Measurements from ENCODE around the gene KDM2B.
A peak's percentile ranks its signal among the peaks of the same experiment; 100 is the strongest.
"Not testable (repeated sequence)": the region's sequence is repeated elsewhere in the genome, so short reads cannot be mapped to it uniquely, and the experiment has no call there.

Gene KDM2B

DNA sequence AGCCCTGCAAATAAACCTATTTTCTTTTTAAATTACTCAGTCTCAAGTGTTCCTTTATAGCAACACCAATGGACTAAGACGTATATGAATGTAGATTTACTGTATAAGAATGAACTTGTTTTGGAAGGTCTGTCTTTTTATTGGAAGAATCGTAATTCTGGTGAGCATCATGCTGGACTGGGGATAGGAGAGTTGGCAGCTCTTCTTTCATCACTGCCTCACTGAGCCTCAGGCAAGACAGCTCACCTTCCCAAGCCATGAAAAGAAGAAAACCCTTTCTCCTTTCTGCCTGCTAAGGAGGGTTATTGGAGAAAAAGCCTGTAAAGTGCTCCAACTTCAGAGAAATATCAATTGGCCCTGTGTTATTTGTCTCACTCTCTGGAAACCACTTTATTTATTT is 190.0 kb downstream of the KDM2B start:
- Histone ChIP-seq H3K18ac (ENCODE audit: low read length) (no peak overlapping the region), H3K9ac (ENCODE audit: low read length) (no peak overlapping the region), H3K4me3 (ENCODE audit: low read length) (no peak overlapping the region), H3K79me2 (ENCODE audit: control insufficient read depth, insufficient read depth, low read length) (no peaks in the 10 kb centered on the region), H3K4me2 (ENCODE audit: low read length) (no peak overlapping the region), H3K79me1 (ENCODE audit: low read length) (no peaks in the 10 kb centered on the region), H3K27ac (ENCODE audit: low read depth, low read length) (no peak overlapping the region), H2BK5ac (ENCODE audit: low read length) (no peak overlapping the region), H4K5ac (ENCODE audit: low read length) (no peak overlapping the region), H2AK5ac (ENCODE audit: low read length) (no peak overlapping the region), H3K56ac (ENCODE audit: low read length) (no peak overlapping the region), H2BK15ac (replicated peaks; ENCODE audit: low read depth) (no peak overlapping the region), H2BK120ac (ENCODE audit: low read depth, low read length) (no peak overlapping the region), H3K36me3 (ENCODE audit: control insufficient read depth, insufficient read depth, low read length) (no peaks in the 10 kb centered on the region), H3K23ac (ENCODE audit: low read length) (no peak overlapping the region), H4K8ac (ENCODE audit: low read depth, low read length) (no peak overlapping the region), H3K4me1 (ENCODE audit: control insufficient read depth, low read depth, low read length) (no peaks in the 10 kb centered on the region), H3K27me3 (ENCODE audit: insufficient read depth, low read length, poor library complexity) (no peaks in the 10 kb centered on the region), H3K4ac (ENCODE audit: low read depth, low read length) (no peak overlapping the region)
- no peak for DNase-seq
- WGBS (ENCODE audit: extremely low coverage, insufficient coverage, low lambda C conversion rate): no CpG with 5 or more reads among the region's 2 CpGs

GRCh38 chr12:121388421-121388981 is 192.3 kb downstream of the KDM2B start:
- H2BK15ac ChIP-seq (replicated peaks; ENCODE audit: low read depth): no peak overlapping the region
- H3K56ac ChIP-seq (ENCODE audit: low read length): no peak overlapping the region
- H3K4me1 ChIP-seq (ENCODE audit: control insufficient read depth, low read depth, low read length): no peaks in the 10 kb centered on the region
- no peak overlapping the region for H2AK5ac ChIP-seq (ENCODE audit: low read length)
- no peak overlapping the region for H3K4me2 ChIP-seq (ENCODE audit: low read length)
- H3K23ac ChIP-seq (ENCODE audit: low read length): no peak overlapping the region
- no peaks in the 10 kb centered on the region for H3K27me3 ChIP-seq (ENCODE audit: insufficient read depth, low read length, poor library complexity)
- H3K79me2 ChIP-seq (ENCODE audit: control insufficient read depth, insufficient read depth, low read length): no peaks in the 10 kb centered on the region
- no peaks in the 10 kb centered on the region for H3K36me3 ChIP-seq (ENCODE audit: control insufficient read depth, insufficient read depth, low read length)
- no peak overlapping the region for H3K18ac ChIP-seq (ENCODE audit: low read length)
- no peak overlapping the region for H2BK120ac ChIP-seq (ENCODE audit: low read depth, low read length)
- no peaks in the 10 kb centered on the region for H3K79me1 ChIP-seq (ENCODE audit: low read length)
- no peak overlapping the region for H4K8ac ChIP-seq (ENCODE audit: low read depth, low read length)
- H3K4me3 ChIP-seq (ENCODE audit: low read length): no peak overlapping the region
- H4K5ac ChIP-seq (ENCODE audit: low read length): no peak overlapping the region
- no peak overlapping the region for H2BK5ac ChIP-seq (ENCODE audit: low read length)
- H3K4ac ChIP-seq (ENCODE audit: low read depth, low read length): no peak overlapping the region
- no CpG with 5 or more reads among the region's 5 CpGs for WGBS (ENCODE audit: extremely low coverage, insufficient coverage, low lambda C conversion rate)
- peak; percentile 20 for DNase-seq
- no peak overlapping the region for H3K27ac ChIP-seq (ENCODE audit: low read depth, low read length)
- no peak overlapping the region for H3K9ac ChIP-seq (ENCODE audit: low read length)

DNA sequence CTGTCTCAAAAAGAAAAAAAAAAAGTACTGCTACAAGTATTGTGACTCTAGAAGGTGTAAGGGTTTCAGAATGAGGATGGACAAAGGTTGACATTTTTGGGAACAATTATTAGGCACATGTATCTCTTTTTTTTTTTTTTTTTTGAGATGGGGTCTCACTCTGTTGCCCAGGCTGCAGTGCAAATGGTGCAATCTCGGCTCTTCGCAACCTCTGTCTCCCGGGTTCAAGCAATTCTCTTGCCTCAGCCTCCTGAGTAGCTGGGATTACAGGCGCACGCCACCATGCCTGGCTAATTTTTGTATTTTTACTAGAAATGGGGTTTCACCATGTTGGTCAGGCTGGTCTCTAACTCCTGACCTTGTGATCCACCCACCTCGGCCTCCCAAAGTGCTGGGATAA is 195.9 kb downstream of the KDM2B start:
- H3K4me2 ChIP-seq (ENCODE audit: low read length); H3K9ac ChIP-seq (ENCODE audit: low read length); H2BK120ac ChIP-seq (ENCODE audit: low read depth, low read length); H3K18ac ChIP-seq (ENCODE audit: low read length); H3K36me3 ChIP-seq (ENCODE audit: control insufficient read depth, insufficient read depth, low read length); H3K4ac ChIP-seq (ENCODE audit: low read depth, low read length); H3K4me1 ChIP-seq (ENCODE audit: control insufficient read depth, low read depth, low read length); H3K23ac ChIP-seq (ENCODE audit: low read length); H3K79me2 ChIP-seq (ENCODE audit: control insufficient read depth, insufficient read depth, low read length); H3K27me3 ChIP-seq (ENCODE audit: insufficient read depth, low read length, poor library complexity); H3K56ac ChIP-seq (ENCODE audit: low read length); H2BK5ac ChIP-seq (ENCODE audit: low read length); H3K4me3 ChIP-seq (ENCODE audit: low read length); H2BK15ac ChIP-seq (replicated peaks; ENCODE audit: low read depth); H4K5ac ChIP-seq (ENCODE audit: low read length); H3K27ac ChIP-seq (ENCODE audit: low read depth, low read length); H4K8ac ChIP-seq (ENCODE audit: low read depth, low read length); H2AK5ac ChIP-seq (ENCODE audit: low read length); H3K79me1 ChIP-seq (ENCODE audit: low read length); DNase-seq: not testable (repeated sequence)
- no CpG with 5 or more reads among the region's 6 CpGs for WGBS (ENCODE audit: extremely low coverage, insufficient coverage, low lambda C conversion rate)

DNA sequence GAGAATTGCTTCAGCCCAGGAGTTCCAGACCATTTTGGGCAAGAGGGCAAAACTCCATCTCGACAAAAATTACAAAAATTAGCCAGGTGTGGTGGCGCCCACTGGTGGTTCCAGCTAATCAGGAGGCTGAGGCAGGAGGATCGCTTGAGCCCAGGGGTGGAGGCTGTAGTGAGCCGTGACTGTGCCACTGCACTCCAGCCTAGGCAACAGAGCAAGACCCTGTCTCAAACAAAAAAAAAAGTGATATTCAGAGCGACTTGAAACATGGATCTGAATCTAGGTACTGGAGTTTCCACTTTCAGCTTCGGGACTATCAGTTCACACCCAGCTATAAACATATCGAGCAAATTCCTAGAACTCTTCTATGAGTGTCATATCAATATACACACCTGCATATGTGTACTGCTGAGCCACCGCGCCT is 197.2 kb downstream of the KDM2B start:
- Histone ChIP-seq H3K27ac (ENCODE audit: low read depth, low read length) (no peak overlapping the region), H3K79me2 (ENCODE audit: control insufficient read depth, insufficient read depth, low read length) (no peaks in the 10 kb centered on the region), H3K23ac (ENCODE audit: low read length) (no peak overlapping the region), H4K5ac (ENCODE audit: low read length) (no peak overlapping the region), H3K9ac (ENCODE audit: low read length) (no peak overlapping the region), H2BK15ac (replicated peaks; ENCODE audit: low read depth) (no peak overlapping the region), H2BK120ac (ENCODE audit: low read depth, low read length) (no peak overlapping the region), H3K4ac (ENCODE audit: low read depth, low read length) (no peak overlapping the region), H2BK5ac (ENCODE audit: low read length) (no peak overlapping the region), H3K79me1 (ENCODE audit: low read length) (no peaks in the 10 kb centered on the region), H3K36me3 (ENCODE audit: control insufficient read depth, insufficient read depth, low read length) (no peaks in the 10 kb centered on the region), H3K56ac (ENCODE audit: low read length) (no peak overlapping the region), H3K4me1 (ENCODE audit: control insufficient read depth, low read depth, low read length) (no peaks in the 10 kb centered on the region), H3K4me3 (ENCODE audit: low read length) (no peak overlapping the region), H3K4me2 (ENCODE audit: low read length) (no peak overlapping the region), H3K27me3 (ENCODE audit: insufficient read depth, low read length, poor library complexity) (no peaks in the 10 kb centered on the region), H2AK5ac (ENCODE audit: low read length) (no peak overlapping the region), H3K18ac (ENCODE audit: low read length) (no peak overlapping the region), H4K8ac (ENCODE audit: low read depth, low read length) (no peak overlapping the region)
- no CpG with 5 or more reads among the region's 9 CpGs for WGBS (ENCODE audit: extremely low coverage, insufficient coverage, low lambda C conversion rate)
- no peak for DNase-seq

DNA sequence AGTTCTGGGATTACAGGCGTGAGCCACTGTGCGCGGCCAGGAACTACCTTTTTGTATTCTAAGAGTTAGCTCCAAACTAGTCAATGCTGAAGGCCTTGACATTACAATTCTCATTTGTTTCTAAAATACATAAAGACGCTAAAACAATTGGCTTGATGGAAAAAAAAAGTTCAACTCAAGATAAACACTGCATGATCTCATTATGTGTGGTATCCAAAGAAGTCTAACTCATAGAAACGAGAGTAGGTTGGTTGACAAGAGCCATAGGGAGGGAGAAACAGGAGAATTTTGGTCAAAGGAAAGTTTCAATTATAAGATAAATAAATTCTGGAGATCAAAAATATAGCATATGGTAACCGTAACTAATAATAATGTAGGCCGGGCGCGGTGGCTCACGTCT is 200.9 kb downstream of the KDM2B start:
- Histone ChIP-seq H3K4ac (ENCODE audit: low read depth, low read length) (no peak overlapping the region), H2BK15ac (replicated peaks; ENCODE audit: low read depth) (no peak overlapping the region), H2BK5ac (ENCODE audit: low read length) (no peak overlapping the region), H3K27ac (ENCODE audit: low read depth, low read length) (no peak overlapping the region), H4K8ac (ENCODE audit: low read depth, low read length) (no peak overlapping the region), H3K23ac (ENCODE audit: low read length) (no peak overlapping the region), H3K9ac (ENCODE audit: low read length) (no peak overlapping the region), H2AK5ac (ENCODE audit: low read length) (no peak overlapping the region), H2BK120ac (ENCODE audit: low read depth, low read length) (no peak overlapping the region), H3K18ac (ENCODE audit: low read length) (no peak overlapping the region), H3K4me3 (ENCODE audit: low read length) (no peak overlapping the region), H3K27me3 (ENCODE audit: insufficient read depth, low read length, poor library complexity) (no peaks in the 10 kb centered on the region), H3K56ac (ENCODE audit: low read length) (no peak overlapping the region), H3K79me2 (ENCODE audit: control insufficient read depth, insufficient read depth, low read length) (no peaks in the 10 kb centered on the region), H4K5ac (ENCODE audit: low read length) (no peak overlapping the region), H3K36me3 (ENCODE audit: control insufficient read depth, insufficient read depth, low read length) (no peaks in the 10 kb centered on the region), H3K4me2 (ENCODE audit: low read length) (no peak overlapping the region), H3K79me1 (ENCODE audit: low read length) (no peaks in the 10 kb centered on the region), H3K4me1 (ENCODE audit: control insufficient read depth, low read depth, low read length) (no peaks in the 10 kb centered on the region)
- WGBS (ENCODE audit: extremely low coverage, insufficient coverage, low lambda C conversion rate): no CpG with 5 or more reads among the region's 10 CpGs
- no peak for DNase-seq
